Spleen (tissue), 7 donors: Measurements from ENCODE around the gene ZNF319.

Experiments
- POLR2A ChIP-seq, 3 donors: fragments of 450-650 bp; IDR thresholded peaks; one replicate each; pipeline ENCODE4 v1.5.1; 2017; ENCODE audit warnings: antibody characterized with exemption in 3 of 3, mild to moderate bottlenecking in 1 of 3
- POLR2AphosphoS5 ChIP-seq, 3 donors: sonication (generic); formaldehyde crosslinking; IDR thresholded peaks; one replicate each; pipeline ENCODE4 v1.5.1; 2017; ENCODE audit warnings: antibody characterized with exemption in 3 of 3
- TF ChIP-seq, protein P1 (sequence below), 11 experiments: fragments of 200-600 bp in 7 of 11; fragments of 450-650 bp in 4 of 11; sonication (generic) in 4 of 11; IDR thresholded peaks in 8 of 11; conservative IDR thresholded peaks in 3 of 11; 1 replicate in 7 of 11; 2 replicates in 4 of 11; pipeline versions ENCODE4 v1.4.0 to v1.8.0; 2016 to 2021; ENCODE audit warnings: antibody characterized with exemption in 11 of 11, inconsistent platforms in 4 of 11, mild to moderate bottlenecking in 1 of 11
- donor health status: DM: no; HTN: no; CAD: no; lungs with moderate emphysema.
- donor health status: DM: no; HTN: no; CAD: no.
- donor health status: DM: no; HTN: no; CAD: no.

DNA sequence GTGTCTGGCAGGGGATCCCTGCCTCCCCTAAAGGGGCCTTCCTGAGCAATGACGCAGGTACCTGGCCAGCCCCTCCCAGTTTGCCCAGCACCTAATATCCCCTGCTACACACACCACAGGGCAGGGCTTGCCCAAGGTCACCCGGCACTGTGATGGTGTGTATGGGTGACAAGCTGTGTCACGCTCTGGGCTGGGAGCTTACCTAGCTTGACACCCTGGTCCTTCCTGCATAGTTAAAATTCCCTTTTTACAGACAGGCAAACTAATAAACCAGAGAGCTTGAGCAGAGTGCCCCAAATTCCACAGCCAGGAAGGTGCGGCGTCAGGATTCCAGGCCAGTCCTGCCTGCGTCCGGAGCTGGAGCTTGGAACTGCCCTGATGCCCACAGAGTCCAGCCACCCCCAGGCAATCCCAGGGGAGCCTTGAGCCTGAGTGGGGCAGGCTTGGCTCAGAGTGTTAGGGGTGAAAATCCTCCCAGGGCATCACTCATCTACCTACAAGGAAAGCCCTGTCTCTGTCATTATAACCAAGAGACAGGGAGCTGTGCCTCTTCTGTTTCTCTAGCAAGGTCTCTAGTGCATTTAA, 43.2 kb upstream of the ZNF319 start:
- TF ChIP-seq, protein P1, sequence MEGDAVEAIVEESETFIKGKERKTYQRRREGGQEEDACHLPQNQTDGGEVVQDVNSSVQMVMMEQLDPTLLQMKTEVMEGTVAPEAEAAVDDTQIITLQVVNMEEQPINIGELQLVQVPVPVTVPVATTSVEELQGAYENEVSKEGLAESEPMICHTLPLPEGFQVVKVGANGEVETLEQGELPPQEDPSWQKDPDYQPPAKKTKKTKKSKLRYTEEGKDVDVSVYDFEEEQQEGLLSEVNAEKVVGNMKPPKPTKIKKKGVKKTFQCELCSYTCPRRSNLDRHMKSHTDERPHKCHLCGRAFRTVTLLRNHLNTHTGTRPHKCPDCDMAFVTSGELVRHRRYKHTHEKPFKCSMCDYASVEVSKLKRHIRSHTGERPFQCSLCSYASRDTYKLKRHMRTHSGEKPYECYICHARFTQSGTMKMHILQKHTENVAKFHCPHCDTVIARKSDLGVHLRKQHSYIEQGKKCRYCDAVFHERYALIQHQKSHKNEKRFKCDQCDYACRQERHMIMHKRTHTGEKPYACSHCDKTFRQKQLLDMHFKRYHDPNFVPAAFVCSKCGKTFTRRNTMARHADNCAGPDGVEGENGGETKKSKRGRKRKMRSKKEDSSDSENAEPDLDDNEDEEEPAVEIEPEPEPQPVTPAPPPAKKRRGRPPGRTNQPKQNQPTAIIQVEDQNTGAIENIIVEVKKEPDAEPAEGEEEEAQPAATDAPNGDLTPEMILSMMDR (IDR thresholded peaks at IDR 0.05 in 8 of 11, conservative IDR thresholded peaks at IDR 0.05 in 3 of 11) = no peak
- TF ChIP-seq POLR2A (IDR thresholded peaks at IDR 0.05) (no peak), POLR2AphosphoS5 (IDR thresholded peaks at IDR 0.05) (no peak)
